ENCODE results near the gene FAHD2B. TPM values are rescaled to one million over a fixed set of nuclear protein-coding genes. Genes with fewer than 3 reads are reported as not detected.
A peak's percentile ranks its signal among the peaks of the same experiment; 100 is the strongest.
"Not testable (repeated sequence)": the region's sequence is repeated elsewhere in the genome, so short reads cannot be mapped to it uniquely, and the experiment has no call there.

FAHD2B gene
- total RNA-seq, 5 donors from 2014 or later (not counting 1 experiment from before 2014, with no cell fraction given) = 12.9 to 23.8 (median 16.2) TPM

DNA sequence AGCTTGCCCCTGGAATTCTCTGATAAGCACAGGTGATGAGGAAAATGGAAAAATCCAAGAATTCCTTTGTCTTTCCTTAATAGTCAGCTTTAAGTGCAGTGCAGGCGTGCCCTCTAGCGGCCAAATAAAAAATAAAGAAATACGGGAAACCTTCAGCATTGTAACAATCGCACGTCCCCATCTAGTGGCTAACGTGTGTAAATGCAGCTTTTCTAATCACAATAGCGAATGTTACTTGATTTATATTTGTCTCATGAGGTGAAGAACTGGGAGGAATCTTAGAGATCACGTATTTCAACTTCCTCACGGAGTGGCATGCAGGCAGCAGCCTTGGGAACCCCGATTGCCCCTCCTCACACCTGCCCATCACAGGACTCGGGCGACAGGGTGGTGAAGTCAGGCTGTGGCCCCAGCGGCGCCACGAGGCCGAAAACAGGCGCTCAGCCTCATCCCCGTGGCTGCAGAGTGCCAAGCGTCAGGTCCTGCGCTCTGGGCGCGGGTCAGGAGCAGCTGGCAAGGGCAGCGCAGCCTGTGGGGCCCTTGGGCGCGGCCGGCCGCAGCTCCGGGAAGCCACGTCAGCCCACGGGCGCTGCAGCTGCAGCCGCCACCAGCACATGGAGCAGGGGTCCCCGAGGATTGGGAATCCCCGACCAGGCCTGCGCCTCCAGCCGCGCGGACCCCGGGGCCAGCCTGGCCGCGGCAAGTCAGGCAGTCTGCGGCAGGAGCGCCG lies 17.8 kb upstream of the FAHD2B start:
- DNase-seq (peak in 32 of 35 experiments; percentile 9 to 67 (median 44)), ATAC-seq (replicated peaks in 1 of 4) (peak; percentile 52 to 67 (median 60))
- H3K4me1 Mint-ChIP-seq; H3K4me1 ChIP-seq (ENCODE audit: control insufficient read depth in 1 of 2, extremely low read depth in 1 of 2, insufficient read depth in 2 of 2, low read length in 2 of 2); H3K9me3 ChIP-seq; POLR2A ChIA-PET; H3K27me3 ChIP-seq (replicated peaks in 1 of 2; ENCODE audit: control insufficient read depth in 2 of 2, extremely low read depth in 1 of 2, insufficient read depth in 2 of 2, low read length in 1 of 2); H3K36me3 ChIP-seq (ENCODE audit: control insufficient read depth in 2 of 2, extremely low read depth in 1 of 2, insufficient read depth in 1 of 2, low read length in 1 of 2); H3K36me3 Mint-ChIP-seq; H3K9me3 Mint-ChIP-seq: not testable (repeated sequence)
- peak overlapping the region; percentile 83 to 99 (median 83) for H3K4me3 Mint-ChIP-seq
- CTCF ChIA-PET = interaction anchor here in 1 of 2 donors (0.7 to 1.6 kb wide), 6 partner anchors 17 to 350 kb away, joined by 3 to 7 read pairs (median 4); partner anchors contain the start of genes ANKRD39 and CNNM3
- H3K27ac ChIP-seq (ENCODE audit: low read length) = peak overlapping the region; percentile 52
- peaks cover 10 to 13% of the 10 kb centered on the region in 2 donors for H3K27me3 Mint-ChIP-seq
- H3K4me3 ChIP-seq (ENCODE audit: control insufficient read depth in 1 of 2, extremely low read depth in 1 of 2, low read length in 1 of 2) = peak overlapping the region; percentile 58 to 66
- peak overlapping the region; percentile 88 for H3K27ac Mint-ChIP-seq
- 0% methylated on average over 27 of the region's 44 CpGs for WGBS (ENCODE audit: insufficient coverage)

DNA sequence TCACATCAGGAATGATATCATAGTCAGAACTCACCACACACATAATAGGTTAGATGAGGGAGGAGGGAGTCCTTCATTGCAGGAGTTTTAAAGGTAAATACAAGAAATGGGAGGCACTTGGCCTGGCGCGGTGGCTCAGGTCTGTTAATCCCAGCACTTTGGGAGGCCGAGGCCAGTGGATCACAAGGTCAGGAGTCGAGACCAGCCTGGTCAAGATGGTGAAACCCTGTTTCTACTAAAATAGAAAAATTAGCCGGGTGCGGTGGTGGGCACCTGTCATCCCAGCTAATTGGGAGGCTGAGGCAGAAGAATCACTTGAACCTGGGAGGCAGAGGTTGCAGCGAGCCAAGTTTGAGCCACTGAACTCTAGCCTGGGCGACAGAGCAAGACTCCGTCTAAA lies 16.6 kb upstream of the FAHD2B start:
- 91% methylated on average over 5 of the region's 9 CpGs for whole genome bisulfite sequencing (ENCODE audit: insufficient coverage)
- H3K27ac ChIP-seq (ENCODE audit: low read length); H3K4me1 Mint-ChIP-seq; H3K36me3 ChIP-seq (ENCODE audit: control insufficient read depth in 2 of 2, extremely low read depth in 1 of 2, insufficient read depth in 1 of 2, low read length in 1 of 2); H3K27ac Mint-ChIP-seq; H3K4me1 ChIP-seq (ENCODE audit: control insufficient read depth in 1 of 2, extremely low read depth in 1 of 2, insufficient read depth in 2 of 2, low read length in 2 of 2); POLR2A ChIA-PET; H3K4me3 ChIP-seq (ENCODE audit: control insufficient read depth in 1 of 2, extremely low read depth in 1 of 2, low read length in 1 of 2); H3K36me3 Mint-ChIP-seq; DNase-seq; H3K9me3 ChIP-seq; H3K9me3 Mint-ChIP-seq; H3K27me3 ChIP-seq (replicated peaks in 1 of 2; ENCODE audit: control insufficient read depth in 2 of 2, extremely low read depth in 1 of 2, insufficient read depth in 2 of 2, low read length in 1 of 2); H3K4me3 Mint-ChIP-seq; ATAC-seq (replicated peaks in 1 of 4): not testable (repeated sequence)
- CTCF ChIA-PET = interaction anchor here in 1 of 2 donors (0.6 kb wide), 1 partner anchor 100 kb away, joined by 3 read pairs; no protein-coding TSS in a partner anchor
- peaks cover 12 to 16% of the 10 kb centered on the region in 2 donors for H3K27me3 Mint-ChIP-seq

DNA sequence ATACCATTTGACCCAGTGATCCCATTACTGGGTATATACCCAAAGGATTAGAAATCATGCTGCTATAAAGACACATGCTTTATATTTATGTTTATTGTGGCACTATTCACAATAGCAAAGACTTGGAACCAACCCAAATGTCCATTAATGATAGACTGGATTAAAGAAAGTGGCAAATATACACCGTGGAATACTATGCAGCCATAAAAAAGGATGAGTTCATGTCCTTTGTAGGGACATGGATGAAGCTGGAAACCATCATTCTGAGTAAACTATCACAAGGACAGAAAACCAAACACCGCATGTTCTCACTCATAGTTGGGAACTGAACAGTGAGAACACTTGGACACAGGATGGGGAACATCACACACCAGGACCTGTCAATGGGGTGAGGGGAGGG lies 12.2 kb upstream of the FAHD2B start:
- H3K27me3 ChIP-seq (replicated peaks in 1 of 2; ENCODE audit: control insufficient read depth in 2 of 2, extremely low read depth in 1 of 2, insufficient read depth in 2 of 2, low read length in 1 of 2); H3K9me3 ChIP-seq; H3K4me3 Mint-ChIP-seq; DNase-seq; CTCF ChIA-PET; H3K9me3 Mint-ChIP-seq; H3K36me3 ChIP-seq (ENCODE audit: control insufficient read depth in 2 of 2, extremely low read depth in 1 of 2, insufficient read depth in 1 of 2, low read length in 1 of 2); H3K4me3 ChIP-seq (ENCODE audit: control insufficient read depth in 1 of 2, extremely low read depth in 1 of 2, low read length in 1 of 2); H3K4me1 Mint-ChIP-seq; H3K36me3 Mint-ChIP-seq; POLR2A ChIA-PET; ATAC-seq (replicated peaks in 1 of 4); H3K4me1 ChIP-seq (ENCODE audit: control insufficient read depth in 1 of 2, extremely low read depth in 1 of 2, insufficient read depth in 2 of 2, low read length in 2 of 2); H3K27ac ChIP-seq (ENCODE audit: low read length); H3K27ac Mint-ChIP-seq: not testable (repeated sequence)
- H3K27me3 Mint-ChIP-seq = peaks cover 21 to 22% of the 10 kb centered on the region in 2 donors
- WGBS (ENCODE audit: insufficient coverage) = no CpG with 5 or more reads among the region's 2 CpGs

DNA sequence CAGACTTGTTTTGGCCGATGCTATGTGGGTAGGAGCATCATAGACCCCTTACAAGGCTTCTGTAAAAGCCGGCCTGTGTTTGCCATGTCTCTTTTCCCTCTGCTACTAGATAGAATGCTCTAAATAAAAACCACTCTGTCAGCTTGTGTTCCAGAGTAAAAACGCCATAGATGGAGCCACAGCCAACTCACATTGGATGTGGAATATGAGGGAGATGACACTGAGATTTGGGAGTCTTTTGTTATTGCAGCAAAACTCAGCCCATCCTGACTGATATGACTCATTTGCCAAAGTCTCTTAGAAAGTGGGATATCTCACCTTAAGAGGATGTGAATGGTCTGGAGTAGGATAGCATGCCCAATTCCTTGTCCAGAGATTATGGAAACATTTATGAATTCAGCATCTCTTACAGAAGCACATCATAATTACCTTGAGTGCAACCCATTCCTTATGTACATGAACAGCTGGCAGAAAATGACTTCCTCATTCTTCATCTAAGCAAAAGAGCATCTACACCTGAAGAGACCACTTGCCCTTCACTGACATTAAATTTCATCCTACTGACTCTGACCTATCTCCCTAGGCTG lies 4.2 kb upstream of the FAHD2B start:
- H3K27me3 ChIP-seq (replicated peaks in 1 of 2; ENCODE audit: control insufficient read depth in 2 of 2, extremely low read depth in 1 of 2, insufficient read depth in 2 of 2, low read length in 1 of 2); H3K4me3 Mint-ChIP-seq; H3K36me3 ChIP-seq (ENCODE audit: control insufficient read depth in 2 of 2, extremely low read depth in 1 of 2, insufficient read depth in 1 of 2, low read length in 1 of 2); H3K4me3 ChIP-seq (ENCODE audit: control insufficient read depth in 1 of 2, extremely low read depth in 1 of 2, low read length in 1 of 2); H3K9me3 Mint-ChIP-seq; ATAC-seq (replicated peaks in 1 of 4); H3K36me3 Mint-ChIP-seq; H3K4me1 Mint-ChIP-seq; CTCF ChIA-PET; H3K9me3 ChIP-seq; H3K27ac Mint-ChIP-seq; H3K27ac ChIP-seq (ENCODE audit: low read length); POLR2A ChIA-PET; DNase-seq: not testable (repeated sequence)
- H3K4me1 ChIP-seq (ENCODE audit: control insufficient read depth in 1 of 2, extremely low read depth in 1 of 2, insufficient read depth in 2 of 2, low read length in 2 of 2) = peaks cover 0 to 12% of the 10 kb centered on the region in 2 experiments
- WGBS (ENCODE audit: insufficient coverage) = 100% methylated on average over 1 of the region's 3 CpGs
- peaks cover 14 to 22% of the 10 kb centered on the region in 2 donors for H3K27me3 Mint-ChIP-seq

DNA sequence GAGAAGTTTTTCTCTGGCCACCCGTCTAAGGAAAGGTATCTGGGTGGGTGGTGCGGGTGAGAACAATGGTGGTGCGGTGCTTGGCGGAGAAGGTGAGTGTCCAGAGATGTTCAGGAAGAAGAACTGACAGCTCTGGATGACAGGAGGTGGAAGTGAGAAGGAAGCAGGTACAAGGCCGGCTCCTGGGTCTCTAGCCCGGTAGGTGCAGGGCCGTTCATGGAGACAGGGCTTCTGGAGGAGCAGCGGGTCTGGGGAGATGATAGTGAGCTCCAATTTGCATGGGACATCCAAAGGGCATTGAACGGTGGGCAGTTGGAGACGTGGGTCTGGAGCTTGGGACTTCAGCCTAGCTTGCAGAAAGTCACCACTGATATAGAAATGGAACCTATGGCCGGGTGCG lies 979 bp upstream of the FAHD2B start:
- ATAC-seq (replicated peaks in 1 of 4) (no peak), DNase-seq (no peak)
- peaks cover 0 to 13% of the 10 kb centered on the region in 2 experiments for H3K4me1 ChIP-seq (ENCODE audit: control insufficient read depth in 1 of 2, extremely low read depth in 1 of 2, insufficient read depth in 2 of 2, low read length in 2 of 2)
- Mint-ChIP-seq H3K36me3 (no peaks in the 10 kb centered on the region), H3K27me3 (peaks cover 11 to 14% of the 10 kb centered on the region in 2 donors), H3K4me1 (peaks cover 5 to 14% (median 14%) of the 10 kb centered on the region in 3 donors), H3K9me3 (no peaks in the 10 kb centered on the region), H3K4me3 (peak overlapping the region; percentile 68 to 78 (median 75)), H3K27ac (peak overlapping the region in 1 of 2 donors; percentile 55)
- H3K27me3 ChIP-seq (replicated peaks in 1 of 2; ENCODE audit: control insufficient read depth in 2 of 2, extremely low read depth in 1 of 2, insufficient read depth in 2 of 2, low read length in 1 of 2) = peaks cover 0 to 4% of the 10 kb centered on the region in 2 experiments
- ChIA-PET POLR2A (no interaction called here), CTCF (interaction anchor here in 1 of 2 donors (0.7 kb wide), 1 partner anchor 16 kb away, joined by 3 read pairs; no protein-coding TSS in a partner anchor)
- no peak overlapping the region for H3K4me3 ChIP-seq (ENCODE audit: control insufficient read depth in 1 of 2, extremely low read depth in 1 of 2, low read length in 1 of 2)
- WGBS (ENCODE audit: insufficient coverage) = 96% methylated on average over 11 of the region's 12 CpGs
- H3K9me3 ChIP-seq = no peaks in the 10 kb centered on the region
- no peak overlapping the region for H3K27ac ChIP-seq (ENCODE audit: low read length)
- no peaks in the 10 kb centered on the region for H3K36me3 ChIP-seq (ENCODE audit: control insufficient read depth in 2 of 2, extremely low read depth in 1 of 2, insufficient read depth in 1 of 2, low read length in 1 of 2)

DNA sequence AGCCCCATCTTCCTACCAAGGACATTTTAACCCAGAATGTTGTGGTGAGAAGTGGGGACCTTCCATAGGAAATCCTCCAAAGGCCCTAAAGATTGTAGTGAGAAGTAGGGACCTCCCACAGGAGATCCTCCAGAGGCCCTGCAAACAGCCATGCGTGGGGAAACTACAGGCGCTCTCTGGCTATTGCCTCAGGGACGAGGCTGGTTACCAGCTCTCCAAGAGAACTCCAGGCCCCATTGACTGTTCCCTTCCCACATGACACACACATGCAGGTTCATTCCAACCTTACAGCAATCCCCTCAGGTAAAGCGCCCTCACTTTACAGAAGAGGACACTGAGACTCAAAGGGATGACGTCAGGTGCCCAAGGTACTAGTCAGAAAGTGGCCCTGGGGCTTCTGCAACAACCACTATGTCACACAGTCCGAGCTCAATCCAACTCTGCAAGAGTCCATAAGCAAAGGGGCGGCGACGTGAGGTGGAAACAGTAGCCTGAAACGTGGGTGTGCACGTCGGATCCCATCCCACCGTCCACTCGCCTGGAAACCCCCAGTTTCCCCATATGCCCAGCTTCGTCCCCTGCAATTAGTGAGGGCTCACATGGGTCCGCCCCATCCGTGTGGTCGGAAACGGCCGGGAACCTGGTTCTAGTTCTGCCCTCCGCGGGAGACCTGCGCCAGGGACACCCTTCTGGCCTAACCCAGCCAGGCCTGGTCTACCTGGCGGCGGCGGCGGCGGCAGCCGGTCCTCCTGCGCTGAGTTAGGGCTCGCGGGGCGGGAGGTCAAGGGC lies 505 bp downstream of the FAHD2B start:
- ATAC-seq (replicated peaks in 1 of 4) = peak in 1 of 4 experiments; percentile 8
- H3K27me3 Mint-ChIP-seq; CTCF ChIA-PET; H3K9me3 ChIP-seq; H3K36me3 ChIP-seq (ENCODE audit: control insufficient read depth in 2 of 2, extremely low read depth in 1 of 2, insufficient read depth in 1 of 2, low read length in 1 of 2); DNase-seq; H3K27me3 ChIP-seq (replicated peaks in 1 of 2; ENCODE audit: control insufficient read depth in 2 of 2, extremely low read depth in 1 of 2, insufficient read depth in 2 of 2, low read length in 1 of 2); H3K9me3 Mint-ChIP-seq; H3K27ac ChIP-seq (ENCODE audit: low read length); H3K36me3 Mint-ChIP-seq; H3K27ac Mint-ChIP-seq; H3K4me3 ChIP-seq (ENCODE audit: control insufficient read depth in 1 of 2, extremely low read depth in 1 of 2, low read length in 1 of 2): not testable (repeated sequence)
- Mint-ChIP-seq H3K4me1 (peaks cover 5 to 14% (median 14%) of the 10 kb centered on the region in 3 donors), H3K4me3 (peak overlapping the region; percentile 21 to 57 (median 34))
- WGBS (ENCODE audit: insufficient coverage) = 60% methylated on average over 1 of the region's 33 CpGs
- H3K4me1 ChIP-seq (ENCODE audit: control insufficient read depth in 1 of 2, extremely low read depth in 1 of 2, insufficient read depth in 2 of 2, low read length in 2 of 2) = peaks cover 0 to 13% of the 10 kb centered on the region in 2 experiments
- POLR2A ChIA-PET = interaction anchor here in 1 of 2 donors (0.6 kb wide), 1 partner anchor 255 kb away, joined by 3 read pairs; no protein-coding TSS in a partner anchor

All from T-cell (primary cell).